22Rv1 (cell line): ENCODE measurements around the gene TTF1.

ENCODE experiments used
- H3K27ac ChIP-seq: fragments of 450-650 bp; 2 replicates; pipeline ENCODE4 v1.5.1; 2017
- ZFX ChIP-seq: fragments of 450-650 bp; IDR thresholded peaks from 2 replicates; pipeline ENCODE4 v1.6.1; 2017; ENCODE audit warnings: antibody characterized with exemption, borderline replicate concordance
- TF ChIP-seq, protein P1 (sequence below): fragments of 450-650 bp; IDR thresholded peaks from 2 replicates; pipeline ENCODE4 v1.5.1; 2017; ENCODE audit warnings: mild to moderate bottlenecking

The TTF1 gene

DNA sequence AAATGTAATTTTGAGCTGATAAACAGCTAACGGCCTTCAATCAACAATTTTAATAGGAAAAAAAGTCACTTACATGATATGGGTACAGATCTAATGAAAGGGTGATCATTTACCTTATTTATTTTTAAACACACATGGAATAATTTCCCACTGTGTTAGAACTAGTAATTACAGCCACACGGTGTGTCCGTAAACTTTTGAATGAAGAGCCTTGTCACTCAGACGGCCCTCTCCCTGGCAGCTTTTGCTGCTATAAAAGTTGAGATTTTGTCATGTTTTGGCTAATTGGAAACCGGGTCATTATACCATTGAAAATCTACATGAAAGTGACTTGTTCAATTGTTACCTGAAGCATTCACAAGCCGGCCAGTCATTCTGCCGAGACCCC lies 19.0 kb upstream of the TTF1 start:
- H3K27ac ChIP-seq, result no peak overlapping the region
- TF ChIP-seq, protein P1, sequence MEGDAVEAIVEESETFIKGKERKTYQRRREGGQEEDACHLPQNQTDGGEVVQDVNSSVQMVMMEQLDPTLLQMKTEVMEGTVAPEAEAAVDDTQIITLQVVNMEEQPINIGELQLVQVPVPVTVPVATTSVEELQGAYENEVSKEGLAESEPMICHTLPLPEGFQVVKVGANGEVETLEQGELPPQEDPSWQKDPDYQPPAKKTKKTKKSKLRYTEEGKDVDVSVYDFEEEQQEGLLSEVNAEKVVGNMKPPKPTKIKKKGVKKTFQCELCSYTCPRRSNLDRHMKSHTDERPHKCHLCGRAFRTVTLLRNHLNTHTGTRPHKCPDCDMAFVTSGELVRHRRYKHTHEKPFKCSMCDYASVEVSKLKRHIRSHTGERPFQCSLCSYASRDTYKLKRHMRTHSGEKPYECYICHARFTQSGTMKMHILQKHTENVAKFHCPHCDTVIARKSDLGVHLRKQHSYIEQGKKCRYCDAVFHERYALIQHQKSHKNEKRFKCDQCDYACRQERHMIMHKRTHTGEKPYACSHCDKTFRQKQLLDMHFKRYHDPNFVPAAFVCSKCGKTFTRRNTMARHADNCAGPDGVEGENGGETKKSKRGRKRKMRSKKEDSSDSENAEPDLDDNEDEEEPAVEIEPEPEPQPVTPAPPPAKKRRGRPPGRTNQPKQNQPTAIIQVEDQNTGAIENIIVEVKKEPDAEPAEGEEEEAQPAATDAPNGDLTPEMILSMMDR, result no peak
- no peak for TF ChIP-seq ZFX

DNA sequence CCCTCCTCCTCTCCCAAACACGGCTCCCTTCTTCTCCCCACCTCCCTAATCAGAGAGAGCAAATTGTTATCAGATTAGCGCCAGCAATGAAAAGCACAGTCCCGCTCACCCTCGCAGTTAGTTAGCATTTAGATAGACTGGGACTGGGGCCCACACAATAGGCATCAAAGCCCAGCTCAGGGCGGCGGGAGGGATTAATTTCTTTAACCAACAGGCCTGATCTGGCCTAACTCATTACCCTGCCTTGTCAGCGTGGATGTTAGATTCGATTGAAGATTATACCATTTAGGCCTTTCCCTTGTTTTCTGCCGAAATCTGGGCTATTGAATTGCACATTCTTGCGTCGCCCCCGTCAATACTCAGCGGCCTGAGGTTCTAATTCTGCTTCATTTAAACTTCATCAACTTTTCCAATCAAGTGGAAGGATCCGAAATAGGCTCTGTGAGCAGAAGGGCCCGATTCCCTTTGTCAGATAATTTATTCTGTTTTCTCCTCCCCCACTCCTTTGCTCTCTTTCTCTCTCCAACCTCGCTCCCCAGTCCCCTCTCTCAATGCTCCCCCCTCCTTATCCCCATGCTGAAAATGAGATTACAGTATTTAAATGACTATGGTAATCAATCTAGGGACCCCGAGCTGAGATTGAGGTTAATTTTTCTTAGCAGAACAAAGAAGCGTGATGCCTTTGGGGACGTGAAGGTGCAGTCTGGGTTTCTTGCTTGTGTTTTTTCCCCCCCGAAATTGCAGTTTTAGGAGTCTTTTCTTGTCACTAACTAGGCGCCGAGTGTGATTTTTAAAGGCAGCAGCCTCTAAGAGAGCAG lies 18.4 kb upstream of the TTF1 start:
- no peak overlapping the region for H3K27ac ChIP-seq
- TF ChIP-seq ZFX, result no peak
- TF ChIP-seq, protein P1, result no peak

DNA sequence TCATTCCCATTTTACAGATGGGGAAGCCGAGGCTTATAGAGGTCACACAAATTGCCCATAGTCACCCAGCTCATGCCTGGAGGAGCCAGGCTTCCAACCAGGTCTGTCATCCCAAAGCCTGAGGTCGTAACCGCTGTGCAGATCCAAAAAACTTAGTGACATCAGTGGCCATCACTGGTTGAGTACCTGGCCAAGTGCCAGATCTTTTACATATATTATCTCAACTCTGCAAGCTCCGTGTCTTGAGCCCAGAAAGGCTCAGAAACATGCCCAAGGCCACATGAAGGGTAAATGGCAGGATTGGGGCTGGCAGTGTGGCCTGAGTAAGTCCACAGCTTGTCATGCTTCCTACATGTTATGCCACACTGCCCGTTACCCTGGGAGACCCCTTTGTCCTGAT lies 16.9 kb upstream of the TTF1 start:
- no peak overlapping the region for H3K27ac ChIP-seq
- no peak for TF ChIP-seq ZFX
- TF ChIP-seq, protein P1, result no peak

DNA sequence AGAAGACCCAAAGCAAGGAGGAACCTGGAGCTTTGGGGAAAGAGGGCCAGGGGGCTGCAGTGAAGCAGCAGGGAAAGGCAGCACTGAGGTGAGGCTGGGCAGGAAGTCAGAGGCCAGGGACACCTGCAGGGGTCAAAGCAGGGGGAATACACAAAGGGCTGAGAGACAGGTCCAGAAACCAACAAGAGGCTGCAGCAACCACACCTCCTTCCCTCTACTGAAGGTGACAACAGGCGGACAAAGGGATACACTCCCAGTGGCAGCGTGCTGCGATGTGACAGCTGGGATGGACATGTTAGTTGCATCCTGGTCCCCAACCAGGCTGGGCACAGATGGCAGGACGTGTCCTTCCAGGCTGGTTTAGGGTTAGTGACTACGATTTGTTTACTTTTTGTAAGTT lies 15.9 kb upstream of the TTF1 start:
- H3K27ac ChIP-seq, result no peak overlapping the region
- TF ChIP-seq, protein P1, result no peak
- no peak for TF ChIP-seq ZFX

DNA sequence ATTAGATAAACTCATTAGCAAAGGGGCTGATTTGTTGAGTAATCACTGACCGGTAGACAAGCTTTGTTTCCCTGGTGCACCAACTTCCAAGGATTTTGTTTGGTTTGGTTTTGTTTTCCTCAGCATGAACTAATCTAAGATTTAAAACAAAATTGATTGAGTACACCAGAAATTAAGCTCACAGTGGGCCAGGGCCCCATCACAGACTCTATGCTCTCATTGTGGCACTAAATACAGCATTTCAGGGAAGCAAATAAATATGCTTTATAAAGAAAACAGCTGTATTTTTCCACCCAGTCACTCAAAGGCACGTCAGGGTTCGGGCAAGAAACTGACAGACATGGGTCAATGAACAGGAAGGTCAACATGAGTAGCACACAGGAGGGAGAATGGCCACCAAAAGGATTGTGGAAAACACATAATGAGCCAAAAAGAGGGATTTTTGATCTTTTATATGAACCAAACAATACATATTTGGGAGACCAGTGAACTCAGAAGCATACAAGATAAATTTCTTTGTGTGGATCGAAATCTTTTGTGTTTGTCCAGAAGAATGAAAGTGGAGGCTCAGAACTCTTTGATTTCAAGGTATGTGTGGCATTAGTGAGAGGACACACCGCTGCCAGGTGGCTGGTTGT lies 12.2 kb upstream of the TTF1 start:
- no peak overlapping the region for H3K27ac ChIP-seq
- TF ChIP-seq ZFX, result no peak
- TF ChIP-seq, protein P1, result no peak

DNA sequence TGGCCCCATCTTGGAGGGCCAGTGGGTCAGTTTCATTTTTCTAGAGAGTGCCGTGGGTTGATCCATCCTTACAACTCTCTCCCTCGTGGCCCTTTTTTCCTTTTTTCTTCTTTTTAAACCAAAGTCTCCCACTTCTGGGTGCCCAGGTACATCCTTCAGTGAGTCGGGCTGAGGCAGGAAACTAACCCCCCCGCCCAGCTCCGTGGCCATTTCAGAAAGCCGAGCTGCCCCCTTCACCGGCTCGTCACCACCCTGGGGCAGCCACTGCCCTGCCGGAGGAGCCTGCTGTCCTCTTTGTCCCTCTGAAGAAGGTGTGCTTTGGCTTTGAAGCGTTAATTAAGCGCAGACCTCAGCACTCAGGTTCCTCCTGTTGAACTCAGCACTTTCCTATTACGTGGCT lies 8.5 kb upstream of the TTF1 start:
- TF ChIP-seq, protein P1, result no peak
- TF ChIP-seq ZFX, result no peak
- no peak overlapping the region for H3K27ac ChIP-seq

DNA sequence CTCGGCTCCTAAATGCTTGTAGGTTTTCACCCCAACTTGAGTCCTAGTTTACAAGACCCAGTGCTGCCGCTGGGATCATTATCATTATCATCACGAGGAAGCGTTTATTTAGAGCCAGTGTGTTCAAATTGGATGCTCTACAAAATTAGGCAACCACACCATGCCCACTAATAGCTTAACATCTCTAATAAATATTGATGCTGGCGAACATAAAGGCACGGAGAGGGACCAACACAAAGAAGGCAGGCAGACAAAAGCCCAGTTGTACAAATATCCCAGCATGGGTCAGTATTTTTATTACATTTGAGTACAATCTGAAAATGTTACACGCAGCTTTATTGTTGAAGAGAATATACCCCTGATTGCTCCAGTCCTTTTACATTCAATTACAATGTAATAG lies 8.1 kb upstream of the TTF1 start:
- TF ChIP-seq ZFX, result no peak
- TF ChIP-seq, protein P1, result no peak
- no peak overlapping the region for H3K27ac ChIP-seq
